NT2/D1 (cell line): ENCODE results near the gene LPP.

Experiments used
- YY1 ChIP-seq: IDR thresholded peaks from 2 replicates; pipeline ENCODE4 v1.6.1; 2011; ENCODE audit not compliant: insufficient read length, insufficient read depth
- ZNF274 ChIP-seq: IDR thresholded peaks from 2 replicates; pipeline ENCODE4 v1.6.1; 2011; ENCODE audit warnings: mild to moderate bottlenecking, low read depth, low read length

DNA sequence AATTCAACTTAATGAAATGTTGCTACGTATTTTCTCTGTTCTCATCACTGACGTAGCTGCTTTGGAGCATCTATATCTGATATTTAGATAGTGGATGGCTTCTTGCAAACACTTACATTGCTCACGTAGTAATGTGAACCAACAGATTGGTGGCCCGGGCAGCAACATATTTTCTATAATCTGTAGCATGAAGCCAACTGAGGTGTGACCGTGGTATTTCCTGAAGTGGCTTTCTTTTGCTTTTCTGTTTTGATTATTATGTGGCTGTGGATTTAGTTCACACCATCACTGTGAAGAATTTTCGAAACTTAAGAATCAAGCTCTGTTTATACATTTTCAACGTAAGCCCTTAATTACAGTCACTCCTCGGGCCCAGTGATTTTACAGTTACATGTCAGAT is 288.5 kb downstream of the LPP start:
- TF ChIP-seq YY1 = no peak
- no peak for TF ChIP-seq ZNF274
